NOMO-1 treated with DMSO at 0.1 percent for 48 hours (cell line): ENCODE measurements around the gene BCAS3.
A peak's percentile ranks its signal among the peaks of the same experiment; 100 is the strongest.
"Not testable (repeated sequence)": the region's sequence is repeated elsewhere in the genome, so short reads cannot be mapped to it uniquely, and the experiment has no call there.

Source experiments
- DNase-seq: peaks from one replicate; lab custom pipeline; 2025; ENCODE audit not compliant: unreplicated experiment; lab: John Stamatoyannopoulos, UW

Gene BCAS3

GRCh38 chr17:60989379-60989778 lies 311.7 kb downstream of the BCAS3 start:
- no peak for DNase-seq

GRCh38 chr17:60989846-60990245 lies 312.2 kb downstream of the BCAS3 start:
- DNase-seq: no peak

GRCh38 chr17:60993497-60993896 lies 315.8 kb downstream of the BCAS3 start:
- no peak for DNase-seq

GRCh38 chr17:60995680-60996079 lies 318.0 kb downstream of the BCAS3 start:
- DNase-seq: no peak

- peak; percentile 1 for DNase-seq
Observed at GRCh38 chr17:61000911-61001310, 323.3 kb downstream of the BCAS3 start.

- peak; percentile 42 for DNase-seq
Observed at GRCh38 chr17:61002316-61002736, 324.7 kb downstream of the BCAS3 start.

GRCh38 chr17:61005358-61005757 lies 327.7 kb downstream of the BCAS3 start:
- no peak for DNase-seq

- DNase-seq: not testable (repeated sequence)
Observed at GRCh38 chr17:61005958-61006357, 328.3 kb downstream of the BCAS3 start.

- DNase-seq: no peak
Observed at GRCh38 chr17:61007980-61008379, 330.3 kb downstream of the BCAS3 start.

- no peak for DNase-seq
Observed at GRCh38 chr17:61009663-61010062, 332.0 kb downstream of the BCAS3 start.

- no peak for DNase-seq
Observed at GRCh38 chr17:61010661-61011170, 333.1 kb downstream of the BCAS3 start.

GRCh38 chr17:61011251-61011650 lies 333.6 kb downstream of the BCAS3 start:
- DNase-seq: no peak

- no peak for DNase-seq
Observed at GRCh38 chr17:61015966-61016365, 338.3 kb downstream of the BCAS3 start.

GRCh38 chr17:61017317-61018006 lies 339.8 kb downstream of the BCAS3 start:
- no peak for DNase-seq

- DNase-seq: no peak
Observed at GRCh38 chr17:61018938-61019337, 341.3 kb downstream of the BCAS3 start.

GRCh38 chr17:61023996-61024395 lies 346.3 kb downstream of the BCAS3 start:
- DNase-seq: no peak

GRCh38 chr17:61026818-61027217 lies 349.2 kb downstream of the BCAS3 start:
- DNase-seq: no peak

GRCh38 chr17:61029181-61029580 lies 351.5 kb downstream of the BCAS3 start:
- no peak for DNase-seq

GRCh38 chr17:61040666-61041065 lies 363.0 kb downstream of the BCAS3 start:
- no peak for DNase-seq

GRCh38 chr17:61042348-61042747 lies 364.7 kb downstream of the BCAS3 start:
- not testable (repeated sequence) for DNase-seq

- DNase-seq: no peak
Observed at GRCh38 chr17:61047515-61047914, 369.9 kb downstream of the BCAS3 start.

GRCh38 chr17:61048376-61049106 lies 370.9 kb downstream of the BCAS3 start:
- DNase-seq: no peak
